Esophagus muscularis mucosa (tissue), 4 donors: Measurements from ENCODE around the gene HHIP. TPM values are rescaled to one million over a fixed set of nuclear protein-coding genes. Genes with fewer than 3 reads are reported as not detected.
A peak's percentile ranks its signal among the peaks of the same experiment; 100 is the strongest.

Source experiments
- DNase-seq: peaks from one replicate; pipeline ENCODE4 v3.0.0-alpha.2; 2017; ENCODE audit errors: extremely low spot score
- H3K27ac ChIP-seq, 4 donors: fragments of 200-600 bp; sonication (generic); replicated peaks in 1 of 4; 1 replicate in 3 of 4; 2 replicates in 1 of 4; pipeline ENCODE4 v1.5.1; 2016 to 2019; ENCODE audit warnings: mild to moderate bottlenecking in 1 of 4
- H3K27me3 ChIP-seq, 4 donors: fragments of 200-600 bp; sonication (generic); one replicate each; pipeline versions ENCODE4 v1.5.1 to v1.6.0; 2016 to 2019
- H3K36me3 ChIP-seq, 4 donors: fragments of 200-600 bp; sonication (generic); one replicate each; pipeline ENCODE4 v1.5.1; 2016 to 2019
- H3K4me1 ChIP-seq, 4 donors: fragments of 200-600 bp; sonication (generic); one replicate each; pipeline ENCODE4 v1.5.1; 2016 to 2019
- H3K4me3 ChIP-seq, 4 donors: fragments of 200-600 bp; sonication (generic); 1 replicate in 2 of 4; 2 replicates in 2 of 4; pipeline ENCODE4 v1.5.1; 2016 to 2019; ENCODE audit warnings: mild to moderate bottlenecking in 4 of 4, moderate library complexity in 1 of 4
- H3K9me3 ChIP-seq, 4 donors: fragments of 200-600 bp; sonication (generic); 1 replicate in 3 of 4; 2 replicates in 1 of 4; pipeline ENCODE4 v1.5.1; 2016 to 2019
- CTCF ChIP-seq, 3 experiments: fragments of 200-600 bp in 2 of 3; fragments of 450-650 bp in 1 of 3; sonication (generic) in 2 of 3; IDR thresholded peaks; one replicate each; pipeline ENCODE4 v1.5.1; 2017 to 2019; ENCODE audit warnings: antibody characterized with exemption in 3 of 3, mild to moderate bottlenecking in 2 of 3, moderate library complexity in 1 of 3
- EP300 ChIP-seq: sonication (generic); formaldehyde crosslinking; IDR thresholded peaks from one replicate; pipeline ENCODE4 v1.6.1; 2017; ENCODE audit warnings: antibody characterized with exemption
- POLR2A ChIP-seq: fragments of 450-650 bp; IDR thresholded peaks from one replicate; pipeline ENCODE4 v1.6.1; 2017; ENCODE audit warnings: antibody characterized with exemption, moderate library complexity, mild to moderate bottlenecking, low read depth
- POLR2AphosphoS5 ChIP-seq, 2 donors: sonication (generic); formaldehyde crosslinking; IDR thresholded peaks; one replicate each; pipeline ENCODE4 v1.6.1; 2017; ENCODE audit warnings: antibody characterized with exemption in 2 of 2
- WGBS: methylation state at CpG from one replicate; pipeline ENCODE4 v1.1.5; 2018; 5-methylcytosine and 5-hydroxymethylcytosine counted together
- intact Hi-C: fragments of 100-400 bp; cut with DNase I; formaldehyde crosslinking; loops from one replicate; pipeline ENCODE4 v1.15.1; 2023
- total RNA-seq, 4 donors: library from RNA; depleted of rRNA; stranded (reverse); fragments of >200 nt; gene quantifications; one replicate each; pipeline versions ENCODE4 v1.1.0 to v1.2.1, GENCODE V29; 2016

Gene HHIP
- total RNA-seq = under 1 TPM; under 0.01 to 0.75 (median 0.15) TPM

- Histone ChIP-seq H3K4me1 (peaks cover 7 to 27% (median 24%) of the 10 kb centered on the region in 4 donors), H3K9me3 (no peaks in the 10 kb centered on the region), H3K27me3 (peaks cover 0 to 43% (median 23%) of the 10 kb centered on the region in 4 donors), H3K27ac (no peak within 1 kb of the TSS), H3K36me3 (no peaks in the 10 kb centered on the region), H3K4me3 (peak within 1 kb of the TSS; percentile 57 to 69 (median 59))
- TF ChIP-seq EP300 = no peak
- no peak for TF ChIP-seq CTCF (IDR thresholded peaks at IDR 0.05)
- no peak for DNase-seq
- 2% methylated on average over 31 of the region's 79 CpGs for WGBS
- intact Hi-C loops = no loop called here
Measured at GRCh38 chr4:144645631-144646522, at the start of gene HHIP. Gene HHIP, plus strand, starts transcription at chr4:144646156. Its CDS starts 520 bp downstream, at chr4:144646676.

GRCh38 chr4:144597171-144597570 lies 48.8 kb upstream of the HHIP start:
- 94% methylated on average over 4 of the region's 4 CpGs for WGBS
- TF ChIP-seq POLR2A = no peak
- intact Hi-C loops = no loop called here

GRCh38 chr4:144599621-144600020 lies 46.3 kb upstream of the HHIP start:
- Histone ChIP-seq H3K4me1 (no peaks in the 10 kb centered on the region), H3K9me3 (peaks cover 0 to 12% (median 7%) of the 10 kb centered on the region in 4 donors), H3K27ac (no peak overlapping the region), H3K36me3 (no peaks in the 10 kb centered on the region), H3K27me3 (no peaks in the 10 kb centered on the region), H3K4me3 (no peak overlapping the region)
- TF ChIP-seq CTCF (IDR thresholded peaks at IDR 0.05) (no peak), EP300 (no peak), POLR2A (no peak), POLR2AphosphoS5 (IDR thresholded peaks at IDR 0.05) (no peak)
- no peak for DNase-seq
- intact Hi-C loops = no loop called here
- WGBS = 41% methylated on average over 1 of the region's 1 CpG

More at GRCh38 chr4:144597171-144597570, 48.8 kb upstream of the HHIP start:
- Histone ChIP-seq H3K4me3 (no peak overlapping the region), H3K27ac (no peak overlapping the region), H3K9me3 (peaks cover 0 to 4% (median 0%) of the 10 kb centered on the region in 4 donors), H3K27me3 (no peaks in the 10 kb centered on the region), H3K36me3 (no peaks in the 10 kb centered on the region), H3K4me1 (no peaks in the 10 kb centered on the region)
- DNase-seq = no peak

DNA sequence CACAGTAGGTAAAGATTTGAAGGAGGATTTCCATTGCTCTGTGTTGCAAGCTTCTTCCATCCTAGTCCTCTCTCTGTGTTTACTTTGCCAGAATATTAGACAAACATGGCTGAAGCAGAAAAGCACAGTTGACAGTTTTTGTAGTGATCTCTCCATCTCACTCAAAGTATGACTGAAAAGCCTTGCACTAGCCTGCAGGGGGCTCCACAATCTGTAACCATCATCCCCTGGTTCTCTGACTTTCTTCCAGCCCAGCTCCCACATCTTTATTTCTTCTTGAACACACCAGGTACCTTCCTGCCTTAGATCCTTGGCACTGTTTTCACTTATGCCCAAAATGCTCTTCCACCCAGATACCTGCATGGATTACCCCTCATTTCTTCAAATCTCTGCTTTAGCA lies 34.1 kb upstream of the HHIP start:
- Histone ChIP-seq H3K36me3 (no peaks in the 10 kb centered on the region), H3K4me1 (no peaks in the 10 kb centered on the region), H3K4me3 (no peak overlapping the region), H3K27me3 (no peaks in the 10 kb centered on the region), H3K9me3 (no peaks in the 10 kb centered on the region), H3K27ac (no peak overlapping the region)
- DNase-seq = no peak
- no peak for TF ChIP-seq POLR2AphosphoS5 (IDR thresholded peaks at IDR 0.05)
- TF ChIP-seq POLR2A = no peak
- peak in 1 of 3 experiments; percentile 5 for TF ChIP-seq CTCF (IDR thresholded peaks at IDR 0.05)
- TF ChIP-seq EP300 = no peak
- intact Hi-C loops = no loop called here

DNA sequence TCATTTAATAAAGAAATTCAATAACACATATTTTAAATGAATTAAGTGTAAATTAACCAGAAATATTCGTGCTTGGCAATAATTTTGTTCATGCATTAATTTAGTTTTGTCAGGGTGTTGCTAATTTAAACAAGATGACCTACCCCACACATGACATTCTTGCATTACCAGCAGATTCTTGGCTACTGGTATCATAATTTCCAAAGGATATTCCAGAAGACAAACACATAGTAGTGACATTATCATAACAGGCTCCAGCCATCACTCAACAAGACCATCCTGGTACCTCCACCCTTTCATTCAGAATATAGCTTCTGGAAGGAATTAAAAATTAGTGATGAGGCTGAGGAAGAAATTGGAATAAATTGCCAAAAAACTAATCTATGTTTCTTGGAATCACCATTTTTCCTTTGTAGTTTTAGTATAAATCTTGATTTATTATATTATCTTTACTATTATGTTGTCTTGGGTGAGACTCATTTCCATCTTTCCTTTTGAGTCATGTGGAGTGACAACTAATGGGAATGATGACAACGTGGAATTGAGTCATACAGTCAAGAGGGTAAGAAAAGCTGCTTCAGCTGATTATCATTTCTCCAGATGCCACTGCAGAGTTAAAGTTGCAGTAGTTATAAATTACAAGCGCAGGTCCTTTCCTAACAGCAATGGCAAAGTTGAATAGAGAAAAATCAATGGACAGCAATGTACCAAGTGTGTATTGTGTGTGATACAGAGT lies 30.9 kb upstream of the HHIP start:
- H3K4me1 ChIP-seq = no peaks in the 10 kb centered on the region
- no peaks in the 10 kb centered on the region for H3K9me3 ChIP-seq
- H3K36me3 ChIP-seq = no peaks in the 10 kb centered on the region
- no peak overlapping the region for H3K4me3 ChIP-seq
- intact Hi-C loops = no loop called here
- no peak overlapping the region for H3K27ac ChIP-seq
- no peak for DNase-seq
- H3K27me3 ChIP-seq = no peaks in the 10 kb centered on the region
- TF ChIP-seq POLR2AphosphoS5 (IDR thresholded peaks at IDR 0.05) (no peak), CTCF (IDR thresholded peaks at IDR 0.05) (no peak), EP300 (no peak), POLR2A (no peak)
- 64% methylated on average over 3 of the region's 3 CpGs for WGBS
